GM23248 (cell line): ENCODE results near the gene FABP1. TPM values are rescaled to one million over a fixed set of nuclear protein-coding genes. Genes with fewer than 3 reads are reported as not detected.

Experiments used
- DNase-seq: peaks from one replicate; pipeline ENCODE4 v3.0.0-alpha.2; 2015
- H2AFZ ChIP-seq: fragments of 200-600 bp; sonication (generic); 2 replicates; pipeline ENCODE4 v1.6.1; 2016; ENCODE audit warnings: antibody characterized with exemption
- H3F3A ChIP-seq: fragments of 200-600 bp; sonication (generic); 2 replicates; pipeline ENCODE4 v1.6.1; 2016; ENCODE audit warnings: mild to moderate bottlenecking, antibody characterized with exemption, mixed run types; ENCODE audit not compliant: insufficient read depth
- H3K27ac ChIP-seq: fragments of 200-600 bp; sonication (generic); 2 replicates; pipeline ENCODE4 v1.5.1; 2016; ENCODE audit warnings: mild to moderate bottlenecking
- H3K27me3 ChIP-seq: fragments of 200-600 bp; sonication (generic); replicated peaks from 2 replicates; pipeline ENCODE4 v1.6.1; 2016; ENCODE audit warnings: mild to moderate bottlenecking; ENCODE audit not compliant: insufficient read depth
- H3K36me3 ChIP-seq: fragments of 200-600 bp; sonication (generic); 2 replicates; pipeline ENCODE4 v1.6.1; 2016; ENCODE audit warnings: low read depth, mild to moderate bottlenecking
- H3K4me1 ChIP-seq: fragments of 200-600 bp; sonication (generic); 2 replicates; pipeline ENCODE4 v1.6.1; 2016; ENCODE audit warnings: mild to moderate bottlenecking; ENCODE audit not compliant: insufficient read depth
- H3K4me2 ChIP-seq: fragments of 200-600 bp; sonication (generic); one replicate; pipeline ENCODE4 v1.6.1; 2016; ENCODE audit warnings: mild to moderate bottlenecking; ENCODE audit not compliant: unreplicated experiment
- H3K4me3 ChIP-seq: fragments of 200-600 bp; sonication (generic); 2 replicates; pipeline ENCODE4 v1.5.1; 2016; ENCODE audit warnings: mild to moderate bottlenecking
- H3K79me2 ChIP-seq: fragments of 200-600 bp; sonication (generic); 2 replicates; pipeline ENCODE4 v1.6.1; 2016; ENCODE audit warnings: mild to moderate bottlenecking; ENCODE audit not compliant: insufficient read depth
- H3K9ac ChIP-seq: fragments of 200-600 bp; sonication (generic); 2 replicates; pipeline ENCODE4 v1.6.1; 2016; ENCODE audit warnings: mild to moderate bottlenecking
- H3K9me2 ChIP-seq: fragments of 200-600 bp; sonication (generic); 2 replicates; pipeline ENCODE4 v1.6.1; 2016; ENCODE audit warnings: mixed run types, mild to moderate bottlenecking, moderate library complexity; ENCODE audit not compliant: insufficient read depth
- H3K9me3 ChIP-seq: fragments of 200-600 bp; sonication (generic); one replicate; pipeline ENCODE4 v1.6.1; 2017; ENCODE audit warnings: low read depth
- H4K20me1 ChIP-seq: fragments of 200-600 bp; sonication (generic); 2 replicates; pipeline ENCODE4 v1.6.0; 2016; ENCODE audit not compliant: insufficient read depth
- EZH2 ChIP-seq: fragments of 200-600 bp; sonication (generic); IDR thresholded peaks from 2 replicates; pipeline ENCODE4 v1.6.1; 2018; ENCODE audit warnings: antibody characterized with exemption, mild to moderate bottlenecking; ENCODE audit not compliant: insufficient read depth, poor library complexity, severe bottlenecking
- EZH2phosphoT487 ChIP-seq: fragments of 200-600 bp; sonication (generic); IDR thresholded peaks from 2 replicates; pipeline ENCODE4 v1.6.1; 2018; ENCODE audit warnings: antibody characterized with exemption, moderate library complexity, mild to moderate bottlenecking, low read depth; ENCODE audit not compliant: insufficient read depth
- WGBS, 2 experiments: methylation state at CpG; one replicate each; pipeline ENCODE4 v1.1.6; 2015 to 2017; ENCODE audit warnings: low lambda C conversion rate in 2 of 2, low coverage in 1 of 2; ENCODE audit errors: missing lambda C conversion rate in 2 of 2; 5-methylcytosine and 5-hydroxymethylcytosine counted together
- in situ Hi-C: fragments of 300-500 bp; cut with MboI; formaldehyde crosslinking; loops from 2 replicates; pipeline ENCODE4 v1.15.0; 2020
- polyA plus RNA-seq: library from polyadenylated mRNA; unstranded; fragments of >200 nt; fragmentation: Nextera tagmentation; extraction: Ambion mirVana; gene quantifications from 2 replicates; pipeline ENCODE4 v1.2.1, GENCODE V29; 2016
- total RNA-seq: library from RNA; depleted of rRNA; stranded (reverse); fragments of >200 nt; shearing (Covaris generic); gene quantifications from 2 replicates; pipeline ENCODE4 v1.2.3, GENCODE V29; 2014

FABP1 gene
- total and polyA plus RNA-seq, 2 experiments from 2014 or later: not detected

GRCh38 chr2:88115825-88116518 is 11.9 kb downstream of the FABP1 start:
- DNase-seq: no peak
- Histone ChIP-seq H3K36me3 (no peaks in the 10 kb centered on the region), H3K9me3 (no peaks in the 10 kb centered on the region), H3K9me2 (no peaks in the 10 kb centered on the region), H3K4me1 (no peaks in the 10 kb centered on the region), H4K20me1 (no peaks in the 10 kb centered on the region), H2AFZ (no peak overlapping the region), H3K79me2 (no peaks in the 10 kb centered on the region), H3K4me2 (no peak overlapping the region), H3F3A (no peaks in the 10 kb centered on the region), H3K9ac (no peak overlapping the region), H3K27me3 (peaks cover 22% of the 10 kb centered on the region; the same call in 1 of the 2 replicates), H3K4me3 (no peak overlapping the region), H3K27ac (no peak overlapping the region)
- WGBS, 2 experiments: 61 to 62% methylated on average over 10 of the region's 10 CpGs
- in situ Hi-C loops: no loop called here
- TF ChIP-seq EZH2phosphoT487: no peak

GRCh38 chr2:88114889-88115288 is 13.0 kb downstream of the FABP1 start:
- no peak overlapping the region for H3K27ac ChIP-seq
- peaks cover 18% of the 10 kb centered on the region; the same call in 1 of the 2 replicates for H3K27me3 ChIP-seq
- no peaks in the 10 kb centered on the region for H3F3A ChIP-seq
- H3K9ac ChIP-seq: no peak overlapping the region
- WGBS, 2 experiments: 0 to 6% methylated on average over 5 of the region's 5 CpGs
- no peaks in the 10 kb centered on the region for H3K36me3 ChIP-seq
- no peaks in the 10 kb centered on the region for H3K4me1 ChIP-seq
- H3K9me3 ChIP-seq: no peaks in the 10 kb centered on the region
- no peak overlapping the region for H2AFZ ChIP-seq
- H3K9me2 ChIP-seq: no peaks in the 10 kb centered on the region
- in situ Hi-C loops: no loop called here
- H3K79me2 ChIP-seq: no peaks in the 10 kb centered on the region
- H4K20me1 ChIP-seq: no peaks in the 10 kb centered on the region
- no peak for DNase-seq
- no peak overlapping the region for H3K4me2 ChIP-seq
- no peak overlapping the region for H3K4me3 ChIP-seq
- no peak for TF ChIP-seq EZH2phosphoT487
- no peak for TF ChIP-seq EZH2

- no peak overlapping the region for H3K9ac ChIP-seq
- WGBS, 2 experiments: 59 to 67% methylated on average over 2 of the region's 2 CpGs
- no peak overlapping the region for H2AFZ ChIP-seq
- no peak overlapping the region for H3K4me2 ChIP-seq
- H3K9me2 ChIP-seq: no peaks in the 10 kb centered on the region
- H3K9me3 ChIP-seq: no peaks in the 10 kb centered on the region
- peaks cover 11% of the 10 kb centered on the region; the same call in 1 of the 2 replicates for H3K27me3 ChIP-seq
- H3F3A ChIP-seq: no peaks in the 10 kb centered on the region
- H4K20me1 ChIP-seq: no peaks in the 10 kb centered on the region
- H3K4me3 ChIP-seq: no peak overlapping the region
- no peak overlapping the region for H3K27ac ChIP-seq
- no peaks in the 10 kb centered on the region for H3K4me1 ChIP-seq
- no peak for DNase-seq
- TF ChIP-seq EZH2 (no peak), EZH2phosphoT487 (no peak)
- no peaks in the 10 kb centered on the region for H3K36me3 ChIP-seq
- in situ Hi-C loops: no loop called here
- no peaks in the 10 kb centered on the region for H3K79me2 ChIP-seq
Measured at GRCh38 chr2:88113069-88113468, 14.8 kb downstream of the FABP1 start.

- no peak overlapping the region for H3K27ac ChIP-seq
- in situ Hi-C loops: no loop called here
- no peaks in the 10 kb centered on the region for H3K9me3 ChIP-seq
- H3K4me2 ChIP-seq: no peak overlapping the region
- no peaks in the 10 kb centered on the region for H3K79me2 ChIP-seq
- peaks cover 11% of the 10 kb centered on the region; the same call in 1 of the 2 replicates for H3K27me3 ChIP-seq
- H3K4me3 ChIP-seq: no peak overlapping the region
- H3K9me2 ChIP-seq: no peaks in the 10 kb centered on the region
- 13 to 17% methylated on average over 2 of the region's 2 CpGs for WGBS, 2 experiments
- no peaks in the 10 kb centered on the region for H3K36me3 ChIP-seq
- no peak overlapping the region for H2AFZ ChIP-seq
- H3F3A ChIP-seq: no peaks in the 10 kb centered on the region
- TF ChIP-seq EZH2phosphoT487: no peak
- TF ChIP-seq EZH2: no peak
- H3K9ac ChIP-seq: no peak overlapping the region
- no peak for DNase-seq
- H4K20me1 ChIP-seq: no peaks in the 10 kb centered on the region
- no peaks in the 10 kb centered on the region for H3K4me1 ChIP-seq
Measured at GRCh38 chr2:88110830-88111229, 17.0 kb downstream of the FABP1 start.

- 55 to 63% methylated on average over 3 to 4 of the region's 4 CpGs for WGBS, 2 experiments
- in situ Hi-C loops: no loop called here
- no peak for DNase-seq
- Histone ChIP-seq H3K4me3 (no peak overlapping the region), H3K9me2 (no peaks in the 10 kb centered on the region), H3K9ac (no peak overlapping the region), H2AFZ (no peak overlapping the region), H3F3A (no peaks in the 10 kb centered on the region), H3K4me1 (no peaks in the 10 kb centered on the region), H3K9me3 (no peaks in the 10 kb centered on the region), H3K36me3 (no peaks in the 10 kb centered on the region), H4K20me1 (no peaks in the 10 kb centered on the region), H3K4me2 (no peak overlapping the region), H3K79me2 (no peaks in the 10 kb centered on the region), H3K27me3 (peaks cover 8% of the 10 kb centered on the region; the same call in 1 of the 2 replicates), H3K27ac (no peak overlapping the region)
- TF ChIP-seq EZH2 (no peak), EZH2phosphoT487 (no peak)
Measured at GRCh38 chr2:88108796-88109195, 19.1 kb downstream of the FABP1 start.
